ENCODE measurements around the gene TAMALIN.

TAMALIN gene

GRCh38 chr12:52014567-52015530 lies 8.1 kb downstream of the TAMALIN start:
- H3K9me2 ChIP-seq (replicated peaks; ENCODE audit: insufficient read depth, low read length) = no peaks in the 10 kb centered on the region
- no peaks in the 10 kb centered on the region for H3K79me2 ChIP-seq (ENCODE audit: insufficient read depth, low read length)
- H2AFZ ChIP-seq (ENCODE audit: low read depth, low read length, severe bottlenecking) = no peak overlapping the region
- no peak overlapping the region for H3K4me2 ChIP-seq (ENCODE audit: low read depth, low read length, poor library complexity, severe bottlenecking)
- H3K36me3 ChIP-seq (ENCODE audit: low read length) = no peaks in the 10 kb centered on the region
- no peak overlapping the region for H3K9ac ChIP-seq (ENCODE audit: low read length)
- H4K20me1 ChIP-seq (ENCODE audit: low read depth, low read length) = no peaks in the 10 kb centered on the region
- H3K4me3 ChIP-seq (ENCODE audit: insufficient read depth, low read length, poor library complexity, severe bottlenecking) = no peak overlapping the region
- no peaks in the 10 kb centered on the region for H3K27me3 ChIP-seq (ENCODE audit: low read length)
- no peak overlapping the region for H3K27ac ChIP-seq (ENCODE audit: low read depth, low read length)
- H3K9me3 ChIP-seq (ENCODE audit: insufficient read depth, low read length) = no peaks in the 10 kb centered on the region
- H3F3A ChIP-seq (ENCODE audit: insufficient read depth) = no peaks in the 10 kb centered on the region
- TF ChIP-seq, protein P1, sequence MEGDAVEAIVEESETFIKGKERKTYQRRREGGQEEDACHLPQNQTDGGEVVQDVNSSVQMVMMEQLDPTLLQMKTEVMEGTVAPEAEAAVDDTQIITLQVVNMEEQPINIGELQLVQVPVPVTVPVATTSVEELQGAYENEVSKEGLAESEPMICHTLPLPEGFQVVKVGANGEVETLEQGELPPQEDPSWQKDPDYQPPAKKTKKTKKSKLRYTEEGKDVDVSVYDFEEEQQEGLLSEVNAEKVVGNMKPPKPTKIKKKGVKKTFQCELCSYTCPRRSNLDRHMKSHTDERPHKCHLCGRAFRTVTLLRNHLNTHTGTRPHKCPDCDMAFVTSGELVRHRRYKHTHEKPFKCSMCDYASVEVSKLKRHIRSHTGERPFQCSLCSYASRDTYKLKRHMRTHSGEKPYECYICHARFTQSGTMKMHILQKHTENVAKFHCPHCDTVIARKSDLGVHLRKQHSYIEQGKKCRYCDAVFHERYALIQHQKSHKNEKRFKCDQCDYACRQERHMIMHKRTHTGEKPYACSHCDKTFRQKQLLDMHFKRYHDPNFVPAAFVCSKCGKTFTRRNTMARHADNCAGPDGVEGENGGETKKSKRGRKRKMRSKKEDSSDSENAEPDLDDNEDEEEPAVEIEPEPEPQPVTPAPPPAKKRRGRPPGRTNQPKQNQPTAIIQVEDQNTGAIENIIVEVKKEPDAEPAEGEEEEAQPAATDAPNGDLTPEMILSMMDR (IDR thresholded peaks at IDR 0.05; ENCODE audit: insufficient read depth, low read length, poor library complexity, severe bottlenecking) = no peak
- no peak for TF ChIP-seq EZH2phosphoT487 (conservative IDR thresholded peaks at IDR 0.05; ENCODE audit: low read length)

GRCh38 chr12:52015532-52016041 lies 8.8 kb downstream of the TAMALIN start:
- Histone ChIP-seq H3K79me2 (ENCODE audit: insufficient read depth, low read length) (no peaks in the 10 kb centered on the region), H3K27ac (ENCODE audit: low read depth, low read length) (no peak overlapping the region), H3K9me3 (ENCODE audit: insufficient read depth, low read length) (no peaks in the 10 kb centered on the region), H3K36me3 (ENCODE audit: low read length) (no peaks in the 10 kb centered on the region), H3K9ac (ENCODE audit: low read length) (no peak overlapping the region), H4K20me1 (ENCODE audit: low read depth, low read length) (no peaks in the 10 kb centered on the region), H3F3A (ENCODE audit: insufficient read depth) (no peaks in the 10 kb centered on the region), H3K9me2 (replicated peaks; ENCODE audit: insufficient read depth, low read length) (no peaks in the 10 kb centered on the region), H3K4me3 (ENCODE audit: insufficient read depth, low read length, poor library complexity, severe bottlenecking) (no peak overlapping the region), H3K4me2 (ENCODE audit: low read depth, low read length, poor library complexity, severe bottlenecking) (no peak overlapping the region), H2AFZ (ENCODE audit: low read depth, low read length, severe bottlenecking) (no peak overlapping the region), H3K27me3 (ENCODE audit: low read length) (no peaks in the 10 kb centered on the region)
- TF ChIP-seq, protein P1 (IDR thresholded peaks at IDR 0.05; ENCODE audit: insufficient read depth, low read length, poor library complexity, severe bottlenecking) = no peak
- TF ChIP-seq EZH2phosphoT487 (conservative IDR thresholded peaks at IDR 0.05; ENCODE audit: low read length) = no peak

- Histone ChIP-seq H4K20me1 (ENCODE audit: low read depth, low read length) (no peaks in the 10 kb centered on the region), H3K9me3 (ENCODE audit: insufficient read depth, low read length) (no peaks in the 10 kb centered on the region), H3K4me2 (ENCODE audit: low read depth, low read length, poor library complexity, severe bottlenecking) (no peak overlapping the region), H3K4me3 (ENCODE audit: insufficient read depth, low read length, poor library complexity, severe bottlenecking) (no peak overlapping the region), H2AFZ (ENCODE audit: low read depth, low read length, severe bottlenecking) (no peak overlapping the region), H3K27ac (ENCODE audit: low read depth, low read length) (no peak overlapping the region), H3K36me3 (ENCODE audit: low read length) (no peaks in the 10 kb centered on the region), H3K9me2 (replicated peaks; ENCODE audit: insufficient read depth, low read length) (no peaks in the 10 kb centered on the region), H3F3A (ENCODE audit: insufficient read depth) (no peaks in the 10 kb centered on the region), H3K79me2 (ENCODE audit: insufficient read depth, low read length) (no peaks in the 10 kb centered on the region), H3K9ac (ENCODE audit: low read length) (no peak overlapping the region), H3K27me3 (ENCODE audit: low read length) (no peaks in the 10 kb centered on the region)
- TF ChIP-seq, protein P1 (IDR thresholded peaks at IDR 0.05; ENCODE audit: insufficient read depth, low read length, poor library complexity, severe bottlenecking) = no peak
- TF ChIP-seq EZH2phosphoT487 (conservative IDR thresholded peaks at IDR 0.05; ENCODE audit: low read length) = no peak
These were observed 11.8 kb downstream of the TAMALIN start for GRCh38 chr12:52018433-52019112.
